ENCODE data around the gene SMIM9.

SMIM9 gene

DNA sequence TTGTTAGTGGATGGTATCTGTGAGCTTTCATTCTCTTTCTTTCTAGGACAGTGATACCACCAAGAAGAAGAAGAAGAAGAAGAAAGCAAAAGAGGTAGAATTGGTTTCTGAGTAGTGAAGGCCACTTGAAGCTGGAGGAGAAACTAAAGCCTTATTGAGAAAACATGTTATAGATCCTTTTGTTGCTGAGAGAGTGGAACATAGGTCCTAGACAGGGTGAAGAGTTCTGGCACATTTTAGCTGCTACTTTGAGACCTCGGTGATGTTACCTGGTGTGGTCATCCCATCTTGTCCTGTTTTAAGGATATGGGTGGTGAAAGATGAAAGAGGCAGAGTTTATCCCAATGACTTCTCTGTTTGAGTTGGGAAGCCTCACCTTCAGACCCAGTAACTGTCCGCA is 57.7 kb downstream of the SMIM9 start:
- DNase-seq = no peak

DNA sequence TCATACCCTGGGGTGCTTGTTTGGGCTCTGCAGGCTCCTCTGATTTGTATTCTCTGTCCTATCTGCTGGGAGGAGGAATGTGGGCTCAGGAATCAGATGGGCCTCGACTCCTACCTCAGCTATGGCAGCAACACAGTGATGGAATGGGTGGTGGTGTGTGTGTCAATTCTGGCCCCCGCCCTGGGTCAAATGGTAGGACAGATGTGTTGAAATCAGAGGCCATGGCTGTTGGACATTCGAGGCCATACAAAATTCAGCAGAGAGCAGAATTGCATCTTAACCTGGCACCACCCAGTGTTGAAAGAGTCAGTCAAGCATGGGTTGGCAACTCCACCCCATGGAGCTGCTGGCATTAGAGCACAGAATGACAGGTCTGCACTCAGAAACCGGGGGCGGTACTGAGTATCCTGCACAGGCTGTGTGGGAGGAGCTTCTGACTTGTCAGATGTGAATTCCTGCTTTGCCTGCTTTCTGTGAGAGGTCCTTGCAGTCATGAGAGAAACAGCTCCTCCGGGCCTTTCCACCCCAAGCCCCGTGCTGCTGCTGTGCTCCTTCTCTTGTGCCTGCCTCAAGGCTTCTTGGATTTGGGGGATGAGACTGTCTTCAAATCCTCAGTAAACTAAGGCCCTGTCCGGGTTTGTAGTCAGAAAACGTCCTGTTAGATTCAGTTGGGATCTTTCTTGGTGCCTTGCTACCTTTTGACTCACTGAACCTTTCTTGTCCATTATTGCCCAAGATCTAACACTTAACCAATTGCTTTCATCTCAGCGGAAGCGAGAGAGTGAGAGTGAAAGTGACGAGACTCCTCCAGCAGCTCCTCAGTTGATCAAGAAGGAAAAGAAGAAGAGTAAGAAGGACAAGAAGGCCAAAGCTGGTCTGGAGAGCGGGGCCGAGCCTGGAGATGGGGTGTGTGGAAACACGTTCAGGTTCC is 58.8 kb downstream of the SMIM9 start:
- DNase-seq = peak; percentile 6

DNA sequence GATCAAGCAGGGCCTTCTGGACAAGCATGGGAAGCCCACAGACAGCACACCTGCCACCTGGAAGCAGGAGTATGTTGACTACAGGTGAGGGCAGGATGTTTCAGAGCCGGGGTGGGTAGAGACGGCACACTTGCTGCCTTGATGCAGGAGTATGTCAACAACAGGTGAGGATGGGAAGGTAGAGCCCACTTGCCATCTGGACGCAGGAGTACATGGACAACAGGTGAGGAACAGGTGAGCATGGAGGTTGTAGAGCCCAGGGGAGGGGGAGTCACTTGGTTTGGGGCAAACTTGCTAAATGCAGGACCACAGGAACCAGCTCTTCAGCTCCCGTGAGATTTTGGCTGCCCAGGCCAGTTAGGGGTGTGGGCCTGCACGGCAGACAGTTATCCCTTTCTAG is 59.8 kb downstream of the SMIM9 start:
- DNase-seq = no peak

Data from RPMI8226 (cell line).